ENCODE results near the gene TLCD1.

DNA sequence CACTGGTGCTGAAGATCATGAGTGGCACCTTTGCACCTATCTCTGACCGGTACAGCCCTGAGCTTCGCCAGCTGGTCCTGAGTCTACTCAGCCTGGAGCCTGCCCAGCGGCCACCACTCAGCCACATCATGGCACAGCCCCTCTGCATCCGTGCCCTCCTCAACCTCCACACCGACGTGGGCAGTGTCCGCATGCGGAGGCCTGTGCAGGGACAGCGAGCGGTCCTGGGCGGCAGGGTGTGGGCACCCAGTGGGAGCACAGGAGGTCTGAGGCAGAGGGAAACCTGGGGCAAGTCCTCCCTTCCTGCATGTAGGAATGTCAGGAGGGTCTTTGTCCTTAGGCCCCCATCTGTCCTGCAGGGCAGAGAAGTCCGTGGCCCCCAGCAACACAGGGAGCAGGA is 11.3 kb upstream of the TLCD1 start:
- no peak for TF ChIP-seq CTCF (IDR thresholded peaks at IDR 0.05; ENCODE audit: poor library complexity, severe bottlenecking)
- TF ChIP-seq EP300 (conservative IDR thresholded peaks at IDR 0.05; ENCODE audit: poor library complexity, severe bottlenecking), result no peak
- no peak for TF ChIP-seq POLR2AphosphoS5 (IDR thresholded peaks at IDR 0.05)

Measured in neural cell (in vitro differentiated cells).